ENCODE results near the gene CWC15. TPM values are rescaled to one million over a fixed set of nuclear protein-coding genes. Genes with fewer than 3 reads are reported as not detected.
"Not testable (repeated sequence)": the region's sequence is repeated elsewhere in the genome, so short reads cannot be mapped to it uniquely, and the experiment has no call there.

CWC15 gene
- total and polyA plus RNA-seq, 2 donors (not counting 1 experiment from before 2014, with no cell fraction given): 18.1 to 59.8 TPM

GRCh38 chr11:94920311-94920710 lies 53.0 kb downstream of the CWC15 start:
- H3K36me3 ChIP-seq (replicated peaks in 1 of 2; ENCODE audit: control extremely low read depth in 1 of 2, control insufficient read depth in 1 of 2, extremely low read depth in 1 of 2, insufficient read depth in 2 of 2, low read length in 1 of 2): no peaks in the 10 kb centered on the region
- peaks cover 11 to 29% of the 10 kb centered on the region in 2 donors for H3K4me1 ChIP-seq (ENCODE audit: control insufficient read depth in 2 of 2, insufficient read depth in 2 of 2, low read length in 2 of 2)
- no peak overlapping the region for H3K4me3 ChIP-seq (ENCODE audit: control extremely low read depth in 1 of 5, extremely low read depth in 1 of 5, insufficient read depth in 1 of 5, low read depth in 2 of 5, low read length in 4 of 5)
- Mint-ChIP-seq H3K27ac (no peak overlapping the region), H3K9me3 (ENCODE audit: insufficient read depth) (no peaks in the 10 kb centered on the region), H3K4me3 (no peak overlapping the region), H3K27me3 (peaks cover 10% of the 10 kb centered on the region), H3K4me1 (peaks cover 23% of the 10 kb centered on the region)
- no peak for TF ChIP-seq EZH2 (IDR thresholded peaks at IDR 0.05; ENCODE audit: borderline replicate concordance, insufficient read depth, low read depth, low read length, poor library complexity, severe bottlenecking)
- TF ChIP-seq CTCF (IDR thresholded peaks at IDR 0.05): no peak
- H2AFZ ChIP-seq (ENCODE audit: insufficient read depth, low read depth, low read length, poor library complexity, severe bottlenecking): no peak overlapping the region
- no peak overlapping the region for H3K9ac ChIP-seq (ENCODE audit: low read length)
- intact Hi-C loops (cut with micrococcal nuclease): no loop called here
- no peaks in the 10 kb centered on the region for H3K27me3 ChIP-seq (replicated peaks in 1 of 4; ENCODE audit: control extremely low read depth in 1 of 4, control insufficient read depth in 3 of 4, insufficient read depth in 4 of 4, low read length in 3 of 4)
- H3K27ac ChIP-seq (ENCODE audit: low read length in 2 of 2): no peak overlapping the region
- H3K79me2 ChIP-seq (ENCODE audit: control insufficient read depth, insufficient read depth, low read length): no peaks in the 10 kb centered on the region
- POLR2A ChIA-PET: no interaction called here
- CTCF ChIA-PET: no interaction called here
- no peak overlapping the region for H3K4me2 ChIP-seq (replicated peaks; ENCODE audit: low read depth, low read length, poor library complexity, severe bottlenecking)
- H3K9me3 ChIP-seq (ENCODE audit: control extremely low read depth in 1 of 3, control insufficient read depth in 2 of 3, insufficient read depth in 1 of 3, low read length in 2 of 3): no peaks in the 10 kb centered on the region
- ATAC-seq (ENCODE audit: low read depth) (no peak), DNase-seq (no peak)
- H4K20me1 ChIP-seq (ENCODE audit: control insufficient read depth, insufficient read depth, low read length, poor library complexity, severe bottlenecking): no peaks in the 10 kb centered on the region

GRCh38 chr11:94913718-94914394 lies 59.5 kb downstream of the CWC15 start:
- H2AFZ ChIP-seq (ENCODE audit: insufficient read depth, low read depth, low read length, poor library complexity, severe bottlenecking); H3K9ac ChIP-seq (ENCODE audit: low read length); H4K20me1 ChIP-seq (ENCODE audit: control insufficient read depth, insufficient read depth, low read length, poor library complexity, severe bottlenecking); H3K79me2 ChIP-seq (ENCODE audit: control insufficient read depth, insufficient read depth, low read length); ATAC-seq (ENCODE audit: low read depth); H3K27me3 ChIP-seq (replicated peaks in 1 of 4; ENCODE audit: control extremely low read depth in 1 of 4, control insufficient read depth in 3 of 4, insufficient read depth in 4 of 4, low read length in 3 of 4); H3K4me3 ChIP-seq (ENCODE audit: control extremely low read depth in 1 of 5, extremely low read depth in 1 of 5, insufficient read depth in 1 of 5, low read depth in 2 of 5, low read length in 4 of 5); H3K9me3 Mint-ChIP-seq (ENCODE audit: insufficient read depth); H3K4me2 ChIP-seq (replicated peaks; ENCODE audit: low read depth, low read length, poor library complexity, severe bottlenecking); H3K27ac Mint-ChIP-seq; H3K9me3 ChIP-seq (ENCODE audit: control extremely low read depth in 1 of 3, control insufficient read depth in 2 of 3, insufficient read depth in 1 of 3, low read length in 2 of 3); H3K27ac ChIP-seq (ENCODE audit: low read length in 2 of 2); H3K4me1 ChIP-seq (ENCODE audit: control insufficient read depth in 2 of 2, insufficient read depth in 2 of 2, low read length in 2 of 2); H3K4me1 Mint-ChIP-seq; H3K4me3 Mint-ChIP-seq; CTCF ChIA-PET; POLR2A ChIA-PET; H3K36me3 ChIP-seq (replicated peaks in 1 of 2; ENCODE audit: control extremely low read depth in 1 of 2, control insufficient read depth in 1 of 2, extremely low read depth in 1 of 2, insufficient read depth in 2 of 2, low read length in 1 of 2); DNase-seq; intact Hi-C loops (cut with micrococcal nuclease): not testable (repeated sequence)
- WGBS (ENCODE audit: insufficient coverage): 88% methylated on average over 1 of the region's 2 CpGs
- H3K27me3 Mint-ChIP-seq: peaks cover 13% of the 10 kb centered on the region
